Measurements from ENCODE around the gene NT5C. TPM values are rescaled to one million over a fixed set of nuclear protein-coding genes. Genes with fewer than 3 reads are reported as not detected.
A peak's percentile ranks its signal among the peaks of the same experiment; 100 is the strongest.

The NT5C gene
- total RNA-seq, 1 experiment from 2014 or later = 115 TPM

DNA sequence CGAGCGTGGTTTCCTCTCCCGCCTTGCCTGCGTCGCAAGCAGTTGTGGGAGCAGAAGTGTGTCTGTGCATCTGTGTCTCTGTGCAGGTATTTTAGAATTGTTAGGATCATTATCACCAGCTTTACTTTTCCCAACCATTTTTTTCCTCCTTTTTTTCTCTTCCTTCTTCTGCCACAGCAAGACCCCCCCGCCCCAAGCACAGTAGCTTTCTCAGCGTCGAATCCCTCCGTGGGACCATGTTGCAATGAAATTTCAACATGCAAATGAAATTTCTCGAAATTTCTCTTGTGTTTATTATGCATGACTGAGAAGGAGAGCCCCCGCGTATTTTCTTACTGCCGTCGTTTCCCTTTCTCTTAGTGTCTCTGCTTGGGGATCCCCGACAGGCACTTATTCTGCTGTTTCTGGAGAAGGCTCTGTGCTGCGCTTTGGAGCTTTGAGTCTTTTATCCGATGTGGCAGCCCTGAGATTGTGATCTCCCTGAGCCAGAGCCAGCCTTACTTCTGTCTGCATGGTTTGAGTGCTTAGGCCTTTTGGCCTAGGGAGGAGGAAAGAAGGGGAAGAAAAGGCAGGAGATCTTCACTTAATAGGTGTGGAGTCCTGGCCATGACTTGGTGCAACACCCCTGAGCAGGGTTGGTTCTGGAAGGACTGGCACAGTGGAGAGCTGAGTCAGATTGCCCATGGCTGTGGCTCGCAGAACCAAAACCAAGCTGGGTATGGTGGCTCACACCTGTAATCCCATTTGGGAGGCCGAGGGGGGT is 16.8 kb downstream of the NT5C start:
- RAD21 ChIA-PET (ENCODE audit: low non-redundant PET in 1 of 2, low total read pairs in 2 of 2, uncharacterized antibody in 2 of 2, unreplicated experiment in 2 of 2) = interaction anchor here (0.5 to 1.8 kb wide), 24 partner anchors 9 to 297 kb away, joined by 3 to 22 read pairs (median 4); partner anchors contain the start of gene NT5C (in 1 of the 2)
- intact Hi-C loops (cut with micrococcal nuclease) = loop anchor here (1.0 to 10.0 kb wide), 6 partner anchors 17 to 298 kb away; partner anchors contain the start of genes GGA3, MRPS7 and NT5C
- ATAC-seq (no peak), DNase-seq (ENCODE audit: low read depth, low spot score) (no peak)
- TF ChIP-seq EZH2 (IDR thresholded peaks at IDR 0.05) = no peak
- TF ChIP-seq, protein P1, sequence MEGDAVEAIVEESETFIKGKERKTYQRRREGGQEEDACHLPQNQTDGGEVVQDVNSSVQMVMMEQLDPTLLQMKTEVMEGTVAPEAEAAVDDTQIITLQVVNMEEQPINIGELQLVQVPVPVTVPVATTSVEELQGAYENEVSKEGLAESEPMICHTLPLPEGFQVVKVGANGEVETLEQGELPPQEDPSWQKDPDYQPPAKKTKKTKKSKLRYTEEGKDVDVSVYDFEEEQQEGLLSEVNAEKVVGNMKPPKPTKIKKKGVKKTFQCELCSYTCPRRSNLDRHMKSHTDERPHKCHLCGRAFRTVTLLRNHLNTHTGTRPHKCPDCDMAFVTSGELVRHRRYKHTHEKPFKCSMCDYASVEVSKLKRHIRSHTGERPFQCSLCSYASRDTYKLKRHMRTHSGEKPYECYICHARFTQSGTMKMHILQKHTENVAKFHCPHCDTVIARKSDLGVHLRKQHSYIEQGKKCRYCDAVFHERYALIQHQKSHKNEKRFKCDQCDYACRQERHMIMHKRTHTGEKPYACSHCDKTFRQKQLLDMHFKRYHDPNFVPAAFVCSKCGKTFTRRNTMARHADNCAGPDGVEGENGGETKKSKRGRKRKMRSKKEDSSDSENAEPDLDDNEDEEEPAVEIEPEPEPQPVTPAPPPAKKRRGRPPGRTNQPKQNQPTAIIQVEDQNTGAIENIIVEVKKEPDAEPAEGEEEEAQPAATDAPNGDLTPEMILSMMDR (IDR thresholded peaks at IDR 0.05 in 2 of 3, conservative IDR thresholded peaks at IDR 0.05 in 1 of 3; ENCODE audit: borderline replicate concordance in 1 of 3, insufficient read depth in 1 of 3, low read depth in 2 of 3, low read length in 2 of 3) = no peak
- TF ChIP-seq EGR1 (IDR thresholded peaks at IDR 0.05; ENCODE audit: low read depth) = no peak
- Histone ChIP-seq H3K27me3 (ENCODE audit: insufficient read depth, low read length) (no peaks in the 10 kb centered on the region), H3K4me1 (ENCODE audit: control insufficient read depth in 1 of 2, insufficient read depth in 2 of 2, low read length in 2 of 2) (peaks cover 7 to 42% of the 10 kb centered on the region in 2 experiments; a peak in 3 of 4 replicates), H3K9ac (ENCODE audit: low read length) (no peak overlapping the region), H3K4me3 (replicated peaks in 1 of 2; ENCODE audit: low read depth in 1 of 2, low read length in 2 of 2) (no peak overlapping the region), H3K4me2 (ENCODE audit: low read length) (peak overlapping the region; percentile 32; the same call in 1 of the 2 replicates), H2AFZ (ENCODE audit: low read depth, low read length, poor library complexity, severe bottlenecking) (no peak overlapping the region), H3K27ac (ENCODE audit: low read depth, low read length) (peak overlapping the region; percentile 62), H3K36me3 (ENCODE audit: control insufficient read depth in 1 of 2, insufficient read depth in 2 of 2, low read length in 2 of 2) (peaks cover 6 to 48% of the 10 kb centered on the region in 2 experiments; a peak in 3 of 4 replicates), H3K9me2 (ENCODE audit: insufficient read depth) (no peaks in the 10 kb centered on the region), H4K20me1 (ENCODE audit: insufficient read depth) (no peaks in the 10 kb centered on the region; the same call in 1 of the 2 replicates), H3K79me2 (ENCODE audit: insufficient read depth, low read length) (peaks cover 83% of the 10 kb centered on the region), H3K9me3 (ENCODE audit: control insufficient read depth in 1 of 2, insufficient read depth in 1 of 2, low read depth in 1 of 2, low read length in 2 of 2) (no peaks in the 10 kb centered on the region)
- CTCF ChIA-PET = interaction anchor here (0.7 to 5.3 kb wide), 46 partner anchors 10 to 402 kb away, joined by 3 to 104 read pairs (median 6); partner anchors contain the start of genes GRB2, MIF4GD, NT5C and NUP85
- POLR2A ChIA-PET = interaction anchor here (0.8 to 5.3 kb wide), 16 partner anchors 9 to 147 kb away, joined by 3 to 44 read pairs (median 6); partner anchors contain the start of genes JPT1, NUP85 and SLC16A5
- no TSS peak for BruUV-seq (replicated peaks)

Data from HCT116 (cell line).